Breast epithelium (tissue), 4 donors: ENCODE data around the gene DNTTIP2. TPM values are rescaled to one million over a fixed set of nuclear protein-coding genes. Genes with fewer than 3 reads are reported as not detected.

ENCODE experiments used
- DNase-seq, 2 donors: peaks; one replicate each; pipeline ENCODE4 v3.0.0-alpha.2; 2019; ENCODE audit warnings: low spot score in 2 of 2
- H3K27ac ChIP-seq, 2 donors: fragments of 200-600 bp; sonication (generic) in 1 of 2; one replicate each; pipeline ENCODE4 v1.5.1; 2016 to 2019; ENCODE audit warnings: mild to moderate bottlenecking in 1 of 2
- H3K27me3 ChIP-seq, 2 donors: fragments of 200-600 bp; sonication (generic) in 1 of 2; one replicate each; pipeline versions ENCODE4 v1.5.1 to v1.6.0; 2017 to 2019; ENCODE audit warnings: control low read depth in 1 of 2, mild to moderate bottlenecking in 1 of 2
- H3K36me3 ChIP-seq: fragments of 200-600 bp; one replicate; pipeline ENCODE4 v1.5.1; 2019
- H3K4me1 ChIP-seq, 2 donors: fragments of 200-600 bp; sonication (generic); one replicate each; pipeline ENCODE4 v1.5.1; 2016 to 2019; ENCODE audit warnings: control low read depth in 1 of 2
- H3K4me3 ChIP-seq, 3 donors: fragments of 200-600 bp; sonication (generic); 1 replicate in 2 of 3; 2 replicates in 1 of 3; pipeline ENCODE4 v1.5.1; 2016 to 2019; ENCODE audit warnings: mild to moderate bottlenecking in 3 of 3, moderate library complexity in 2 of 3
- H3K9me3 ChIP-seq, 2 donors: fragments of 200-600 bp; sonication (generic) in 1 of 2; one replicate each; pipeline ENCODE4 v1.5.1; 2016 to 2019; ENCODE audit warnings: control low read depth in 1 of 2
- CTCF ChIP-seq, 3 donors: fragments of 450-650 bp; IDR thresholded peaks; one replicate each; pipeline ENCODE4 v1.5.1; 2016 to 2017; ENCODE audit warnings: antibody characterized with exemption in 3 of 3, mild to moderate bottlenecking in 3 of 3, moderate library complexity in 3 of 3
- POLR2A ChIP-seq: fragments of 450-650 bp; IDR thresholded peaks from one replicate; pipeline ENCODE4 v1.6.1; 2016; ENCODE audit warnings: antibody characterized with exemption, mild to moderate bottlenecking, moderate library complexity
- POLR2AphosphoS5 ChIP-seq, 3 donors: sonication (generic); formaldehyde crosslinking; IDR thresholded peaks; one replicate each; pipeline ENCODE4 v1.6.1; 2017; ENCODE audit warnings: antibody characterized with exemption in 3 of 3
- intact Hi-C: fragments of 100-400 bp; cut with DNase I; formaldehyde crosslinking; loops from one replicate; pipeline ENCODE4 v1.15.1; 2023; ENCODE audit warnings: low total_unique reads
- total RNA-seq, 3 donors: library from RNA; depleted of rRNA; stranded (reverse); fragments of >200 nt; gene quantifications; one replicate each; pipeline ENCODE4 v1.1.0, GENCODE V29; 2016

Gene DNTTIP2
- total RNA-seq, 3 donors from 2014 or later, result 28.2 to 38.3 (median 30.5) TPM

- H3K9me3 ChIP-seq, result peaks cover 5 to 8% of the 10 kb centered on the region in 2 donors
- no peak for TF ChIP-seq CTCF (IDR thresholded peaks at IDR 0.05)
- no peak for TF ChIP-seq POLR2A
- TF ChIP-seq POLR2AphosphoS5 (IDR thresholded peaks at IDR 0.05), result no peak
- intact Hi-C loops, result no loop called here
- H3K4me3 ChIP-seq, result peak overlapping the region in 1 of 3 donors; percentile 89
- no peaks in the 10 kb centered on the region for H3K36me3 ChIP-seq
- H3K4me1 ChIP-seq, result no peaks in the 10 kb centered on the region
- no peak overlapping the region for H3K27ac ChIP-seq
- H3K27me3 ChIP-seq, result no peaks in the 10 kb centered on the region
- no peak for DNase-seq
Measured at GRCh38 chr1:93906480-93906879, 27.5 kb upstream of the DNTTIP2 start.

GRCh38 chr1:93905734-93906133 lies 26.7 kb upstream of the DNTTIP2 start:
- Histone ChIP-seq H3K4me1 (no peaks in the 10 kb centered on the region), H3K36me3 (no peaks in the 10 kb centered on the region), H3K27me3 (no peaks in the 10 kb centered on the region), H3K27ac (no peak overlapping the region), H3K4me3 (no peak overlapping the region), H3K9me3 (peaks cover 2% of the 10 kb centered on the region in 2 donors)
- TF ChIP-seq CTCF (IDR thresholded peaks at IDR 0.05), result no peak
- no peak for TF ChIP-seq POLR2AphosphoS5 (IDR thresholded peaks at IDR 0.05)
- no peak for TF ChIP-seq POLR2A
- intact Hi-C loops, result no loop called here
- DNase-seq, result no peak

- intact Hi-C loops, result no loop called here
- TF ChIP-seq POLR2A, result no peak
- no peak for TF ChIP-seq CTCF (IDR thresholded peaks at IDR 0.05)
- no peak for TF ChIP-seq POLR2AphosphoS5 (IDR thresholded peaks at IDR 0.05)
- H3K27ac ChIP-seq, result no peak overlapping the region
- H3K4me3 ChIP-seq, result no peak overlapping the region
- no peaks in the 10 kb centered on the region for H3K4me1 ChIP-seq
- no peaks in the 10 kb centered on the region for H3K36me3 ChIP-seq
- no peak for DNase-seq
- no peaks in the 10 kb centered on the region for H3K9me3 ChIP-seq
- H3K27me3 ChIP-seq, result no peaks in the 10 kb centered on the region
Measured at GRCh38 chr1:93905051-93905450, 26.0 kb upstream of the DNTTIP2 start.

- no peak for DNase-seq
- Histone ChIP-seq H3K27ac (no peak overlapping the region), H3K4me3 (no peak overlapping the region), H3K27me3 (no peaks in the 10 kb centered on the region), H3K36me3 (no peaks in the 10 kb centered on the region), H3K4me1 (no peaks in the 10 kb centered on the region), H3K9me3 (no peaks in the 10 kb centered on the region)
- intact Hi-C loops, result no loop called here
- no peak for TF ChIP-seq POLR2A
- no peak for TF ChIP-seq POLR2AphosphoS5 (IDR thresholded peaks at IDR 0.05)
- no peak for TF ChIP-seq CTCF (IDR thresholded peaks at IDR 0.05)
Measured at GRCh38 chr1:93904228-93904627, 25.2 kb upstream of the DNTTIP2 start.

DNA sequence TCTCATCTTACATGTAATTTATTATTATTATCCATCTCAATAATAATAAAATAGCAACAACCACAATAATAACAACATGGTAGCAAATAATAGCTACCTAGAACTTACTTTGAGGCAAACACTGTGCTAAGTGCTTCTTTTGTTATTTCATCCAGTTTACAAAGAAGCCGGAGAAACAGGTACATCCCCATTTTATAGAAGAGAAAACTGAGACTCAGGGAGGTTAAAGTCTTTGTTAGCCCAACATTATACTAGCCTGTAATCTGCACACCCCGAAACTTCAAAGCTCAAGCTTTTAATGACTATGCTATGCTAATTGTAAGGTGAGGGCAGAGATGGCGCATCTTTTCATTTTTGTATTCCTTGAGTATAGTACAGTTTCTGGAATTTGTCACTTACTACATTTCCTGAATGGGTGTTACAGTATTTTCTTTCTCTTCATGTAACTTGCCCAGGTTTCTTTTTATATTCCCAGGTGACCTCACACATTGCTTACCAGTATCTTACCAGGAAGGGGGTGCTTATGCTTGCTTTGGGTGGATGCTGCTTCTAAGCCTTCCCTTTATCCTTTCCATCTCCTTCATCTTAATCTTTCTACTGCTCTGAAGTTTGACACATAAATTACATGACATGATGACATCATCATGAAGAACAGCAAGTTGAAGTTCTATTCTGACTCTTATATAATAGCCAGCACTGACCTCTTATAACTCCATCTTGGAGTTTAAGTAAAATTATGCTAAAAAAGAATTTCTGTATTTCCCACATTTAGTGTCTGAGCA lies 21.9 kb upstream of the DNTTIP2 start:
- Histone ChIP-seq H3K36me3 (no peaks in the 10 kb centered on the region), H3K27ac (no peak overlapping the region), H3K27me3 (no peaks in the 10 kb centered on the region), H3K4me3 (no peak overlapping the region), H3K9me3 (no peaks in the 10 kb centered on the region), H3K4me1 (no peaks in the 10 kb centered on the region)
- no peak for TF ChIP-seq POLR2AphosphoS5 (IDR thresholded peaks at IDR 0.05)
- no peak for TF ChIP-seq POLR2A
- no peak for TF ChIP-seq CTCF (IDR thresholded peaks at IDR 0.05)
- DNase-seq, result no peak
- intact Hi-C loops, result no loop called here
